Bronchial epithelial cell (primary cell): Measurements from ENCODE around the gene PDE2A. TPM values are rescaled to one million over a fixed set of nuclear protein-coding genes. Genes with fewer than 3 reads are reported as not detected.

Experiments used
- DNase-seq: peaks from one replicate; pipeline ENCODE4 v3.0.0-alpha.2; 2010; ENCODE audit warnings: low read depth
- FAIRE-seq: peaks from 2 replicates; lab custom pipeline; 2011; peaks lifted over from hg19 to GRCh38; lab: Jason Lieb, UNC
- H3K27me3 ChIP-seq: 2 replicates; pipeline ENCODE4 v1.5.1; 2011; ENCODE audit warnings: low read length; ENCODE audit not compliant: control insufficient read depth, insufficient read depth
- H3K36me3 ChIP-seq: 2 replicates; pipeline ENCODE4 v1.5.1; 2011; ENCODE audit warnings: low read length; ENCODE audit not compliant: control insufficient read depth, insufficient read depth
- H3K4me3 ChIP-seq: 2 replicates; pipeline ENCODE4 v1.5.1; 2011; ENCODE audit warnings: mild to moderate bottlenecking, low read depth, low read length, control low read depth
- CTCF ChIP-seq: IDR thresholded peaks from 2 replicates; pipeline ENCODE4 v1.5.1; 2011; ENCODE audit warnings: mild to moderate bottlenecking, moderate library complexity, low read length, control low read depth, inconsistent platforms; ENCODE audit not compliant: insufficient read depth, severe bottlenecking
- total RNA-seq: library from RNA; depleted of rRNA; stranded (reverse); fragments of >200 nt; gene quantifications from 2 replicates; pipeline ENCODE4 v1.2.1, GENCODE V29; 2014

PDE2A gene
- total RNA-seq, 1 donor from 2014 or later = 1.6 TPM

GRCh38 chr11:72535194-72535547, 139.1 kb downstream of the PDE2A start:
- FAIRE-seq (no peak), DNase-seq (no peak)
- no peak overlapping the region for H3K4me3 ChIP-seq
- H3K36me3 ChIP-seq = no peaks in the 10 kb centered on the region
- peaks cover 2% of the 10 kb centered on the region for H3K27me3 ChIP-seq
- peak; percentile 5 for TF ChIP-seq CTCF

GRCh38 chr11:72534371-72535193, 139.6 kb downstream of the PDE2A start:
- no peak for DNase-seq
- no peak for TF ChIP-seq CTCF
- no peak for FAIRE-seq
- H3K36me3 ChIP-seq = no peaks in the 10 kb centered on the region
- no peak overlapping the region for H3K4me3 ChIP-seq
- H3K27me3 ChIP-seq = peaks cover 2% of the 10 kb centered on the region

GRCh38 chr11:72529068-72529467, 145.2 kb downstream of the PDE2A start:
- DNase-seq (no peak), FAIRE-seq (no peak)
- H3K27me3 ChIP-seq = peaks cover 2% of the 10 kb centered on the region
- TF ChIP-seq CTCF = no peak
- no peak overlapping the region for H3K4me3 ChIP-seq
- H3K36me3 ChIP-seq = no peaks in the 10 kb centered on the region

- peaks cover 2% of the 10 kb centered on the region for H3K27me3 ChIP-seq
- FAIRE-seq = no peak
- no peak for TF ChIP-seq CTCF
- H3K4me3 ChIP-seq = no peak overlapping the region
- H3K36me3 ChIP-seq = no peaks in the 10 kb centered on the region
- no peak for DNase-seq
Measured at GRCh38 chr11:72528121-72528520, 146.1 kb downstream of the PDE2A start.

Other genes starting within 250 kb of the PDE2A start
- 28.5 and 33.7 TPM in 2 replicates for gene CLPB, start 239.9 kb downstream of the PDE2A start, total RNA-seq
- gene ARAP1, start 78.0 kb upstream of the PDE2A start, total RNA-seq = 49.5 and 63.6 TPM in 2 replicates
- 118 and 179 TPM in 2 replicates for gene STARD10, start 119.6 kb upstream of the PDE2A start, total RNA-seq
- gene ATG16L2, start 140.0 kb upstream of the PDE2A start, total RNA-seq = 5.3 and 8.1 TPM in 2 replicates